MCF 10A (cell line): Measurements from ENCODE around the gene HSD3B7. TPM values are rescaled to one million over a fixed set of nuclear protein-coding genes. Genes with fewer than 3 reads are reported as not detected.

Source experiments
- BruUV-seq: library from RNA; stranded (reverse); fragments of 400-500 nt; replicated peaks from 2 replicates; lab custom pipeline; 2021; lab: Mats Ljungman, UMichigan
- CTCF ChIA-PET: fragments of 300-600 bp; sonication (Branson Sonifier 250); formaldehyde crosslinking; extraction: SDS; loops from one replicate; lab custom pipeline; 2021; ENCODE audit warnings: antibody characterized with exemption, inconsistent platforms; lab: Yijun Ruan, JAX
- POLR2A ChIA-PET: fragments of 300-600, 350-650 bp; sonication (Branson Sonifier 250); formaldehyde crosslinking; extraction: SDS; loops from one replicate; lab custom pipeline; 2020; ENCODE audit warnings: antibody characterized with exemption, inconsistent platforms; lab: Yijun Ruan, JAX
- DNase-seq: peaks from one replicate; pipeline ENCODE4 v3.0.0-alpha.2; 2018; ENCODE audit not compliant: unreplicated experiment
- H3K27ac Mint-ChIP-seq: one replicate; pipeline ENCODE4 v1.8.0; 2022; ENCODE audit warnings: mild to moderate bottlenecking, low read depth, mixed read lengths; ENCODE audit not compliant: unreplicated experiment
- H3K27me3 Mint-ChIP-seq: one replicate; pipeline ENCODE4 v1.8.0; 2022; ENCODE audit warnings: mixed read lengths; ENCODE audit not compliant: insufficient read depth, unreplicated experiment
- H3K36me3 Mint-ChIP-seq: one replicate; pipeline ENCODE4 v1.8.0; 2022; ENCODE audit warnings: mild to moderate bottlenecking, moderate library complexity, mixed read lengths; ENCODE audit not compliant: insufficient read depth, unreplicated experiment
- H3K4me1 Mint-ChIP-seq: one replicate; pipeline ENCODE4 v1.8.0; 2022; ENCODE audit warnings: mixed read lengths; ENCODE audit not compliant: insufficient read depth, unreplicated experiment
- H3K4me3 Mint-ChIP-seq: one replicate; pipeline ENCODE4 v1.8.0; 2022; ENCODE audit warnings: mild to moderate bottlenecking, moderate library complexity, mixed read lengths; ENCODE audit not compliant: unreplicated experiment
- H3K9me3 Mint-ChIP-seq: one replicate; pipeline ENCODE4 v1.8.0; 2022; ENCODE audit warnings: mixed read lengths; ENCODE audit not compliant: unreplicated experiment
- CTCF ChIP-seq: fragments of 200-600 bp; IDR thresholded peaks from one replicate; pipeline ENCODE4 v1.8.0; 2022; ENCODE audit warnings: antibody characterized with exemption, mild to moderate bottlenecking; ENCODE audit not compliant: unreplicated experiment
- intact Hi-C: fragments of 100-400 bp; cut with micrococcal nuclease; formaldehyde crosslinking; loops from 2 replicates; pipeline ENCODE4 v1.14.1; 2022
- total RNA-seq: library from RNA; stranded (reverse); gene quantifications from 2 replicates; pipeline ENCODE4 v1.2.3, GENCODE V29; 2022

Gene HSD3B7
- total RNA-seq, 1 experiment from 2014 or later: 5.0 TPM

- no TSS peak for BruUV-seq
- CTCF ChIA-PET: interaction anchor here (0.6 to 4.1 kb wide), 56 partner anchors 10 to 888 kb away, joined by 3 to 44 read pairs (median 5); partner anchors contain the start of genes KAT8, PRSS36, VKORC1 and ZNF267
- peak overlapping the region; percentile 70 for H3K27ac Mint-ChIP-seq
- H3K27me3 Mint-ChIP-seq: no peaks in the 10 kb centered on the region
- peak; percentile 54 for DNase-seq
- intact Hi-C loops: loop anchor here (1.0 to 5.0 kb wide), 4 partner anchors 88 to 157 kb away; partner anchors contain the start of gene KAT8
- H3K9me3 Mint-ChIP-seq: no peaks in the 10 kb centered on the region
- H3K36me3 Mint-ChIP-seq: peaks cover 30% of the 10 kb centered on the region
- H3K4me1 Mint-ChIP-seq: peaks cover 5% of the 10 kb centered on the region
- TF ChIP-seq CTCF: peak; percentile 31
- peak overlapping the region; percentile 72 for H3K4me3 Mint-ChIP-seq
- POLR2A ChIA-PET: interaction anchor here (0.7 to 3.4 kb wide), 8 partner anchors 48 to 157 kb away, joined by 3 to 30 read pairs (median 4); partner anchors contain the start of genes KAT8, STX4, ZNF646 and ZNF668
Measured at GRCh38 chr16:30985401-30986128, 558 bp downstream of the HSD3B7 start.

- no peaks in the 10 kb centered on the region for H3K9me3 Mint-ChIP-seq
- no peaks in the 10 kb centered on the region for H3K27me3 Mint-ChIP-seq
- H3K4me1 Mint-ChIP-seq: peaks cover 5% of the 10 kb centered on the region
- H3K27ac Mint-ChIP-seq: no peak overlapping the region
- ChIA-PET CTCF (interaction anchor here (0.6 to 4.1 kb wide), 48 partner anchors 9 to 887 kb away, joined by 3 to 44 read pairs (median 5); partner anchors contain the start of genes KAT8, VKORC1, ZNF267 and ZNF646), POLR2A (interaction anchor here (0.7 to 3.4 kb wide), 6 partner anchors 65 to 156 kb away, joined by 3 to 30 read pairs (median 4); partner anchors contain the start of genes KAT8, ZNF646 and ZNF668)
- no TSS peak for BruUV-seq
- H3K4me3 Mint-ChIP-seq: no peak overlapping the region
- intact Hi-C loops: loop anchor here (5.0 kb wide), 1 partner anchor 131 kb away; the partner anchor contains the start of gene KAT8
- H3K36me3 Mint-ChIP-seq: peaks cover 23% of the 10 kb centered on the region
- no peak for DNase-seq
- TF ChIP-seq CTCF: no peak
Measured at GRCh38 chr16:30986129-30986991, 1.4 kb downstream of the HSD3B7 start.

- BruUV-seq: no TSS peak
- Mint-ChIP-seq H3K27me3 (no peaks in the 10 kb centered on the region), H3K36me3 (peaks cover 12% of the 10 kb centered on the region), H3K4me1 (peaks cover 5% of the 10 kb centered on the region), H3K9me3 (no peaks in the 10 kb centered on the region), H3K27ac (no peak overlapping the region), H3K4me3 (no peak overlapping the region)
- ChIA-PET POLR2A (no interaction called here), CTCF (interaction anchor here (0.6 to 3.5 kb wide), 3 partner anchors 18 to 455 kb away, joined by 3 to 19 read pairs (median 4); partner anchors contain the start of gene ZNF843)
- no peak for DNase-seq
- intact Hi-C loops: loop anchor here (5.0 kb wide), 1 partner anchor 130 kb away; the partner anchor contains the start of gene KAT8
- TF ChIP-seq CTCF: no peak
Measured at GRCh38 chr16:30987581-30988190, 2.7 kb downstream of the HSD3B7 start.
